Spinal cord (tissue), 10 donors: ENCODE data around the gene SLC7A6OS. TPM values are rescaled to one million over a fixed set of nuclear protein-coding genes. Genes with fewer than 3 reads are reported as not detected.

ENCODE experiments used
- DNase-seq, 6 donors: peaks; one replicate each; pipeline versions ENCODE4 v3.0.0 to v3.0.0-alpha.2; 2013 to 2015; ENCODE audit warnings: low spot score in 6 of 6, low read depth in 4 of 6
- H3K27ac ChIP-seq: one replicate; pipeline ENCODE4 v1.5.1; 2013; ENCODE audit warnings: low read depth, low read length, control low read depth
- H3K27me3 ChIP-seq: one replicate; pipeline ENCODE4 v1.6.1; 2013; ENCODE audit warnings: low read length; ENCODE audit not compliant: control insufficient read depth, insufficient read depth
- H3K36me3 ChIP-seq: one replicate; pipeline ENCODE4 v1.6.1; 2013; ENCODE audit warnings: low read length; ENCODE audit not compliant: control insufficient read depth, insufficient read depth
- H3K4me1 ChIP-seq: one replicate; pipeline ENCODE4 v1.6.1; 2013; ENCODE audit warnings: low read length; ENCODE audit not compliant: control insufficient read depth, insufficient read depth
- H3K4me3 ChIP-seq: one replicate; pipeline ENCODE4 v1.5.1; 2013; ENCODE audit warnings: low read depth, low read length, control low read depth
- H3K9me3 ChIP-seq: one replicate; pipeline ENCODE4 v1.6.1; 2013; ENCODE audit warnings: low read length; ENCODE audit not compliant: control insufficient read depth, insufficient read depth
- whole genome bisulfite sequencing: methylation state at CpG from one replicate; pipeline ENCODE4 v1.1.5; 2013; ENCODE audit warnings: missing lambda C conversion rate; ENCODE audit not compliant: insufficient coverage; 5-methylcytosine and 5-hydroxymethylcytosine counted together
- polyA plus RNA-seq, 2 donors: library from polyadenylated mRNA; unstranded; fragments of 120-200 nt; gene quantifications; one replicate each; pipeline ENCODE4 v1.2.1, GENCODE V29; 2013; ENCODE audit not compliant: insufficient read length in 2 of 2
- total RNA-seq, 2 donors: library from RNA; depleted of rRNA in 1 of 2; stranded (reverse); fragments of 120-200 nt in 1 of 2; fragments of >200 nt in 1 of 2; gene quantifications; one replicate each; pipeline versions ENCODE4 v1.2.3 to v1.2.4, GENCODE V29; 2013 to 2014
- donor health status: healthy.

SLC7A6OS gene
- total and polyA plus RNA-seq, 4 donors, result 13.4 to 23.0 (median 19.8) TPM

DNA sequence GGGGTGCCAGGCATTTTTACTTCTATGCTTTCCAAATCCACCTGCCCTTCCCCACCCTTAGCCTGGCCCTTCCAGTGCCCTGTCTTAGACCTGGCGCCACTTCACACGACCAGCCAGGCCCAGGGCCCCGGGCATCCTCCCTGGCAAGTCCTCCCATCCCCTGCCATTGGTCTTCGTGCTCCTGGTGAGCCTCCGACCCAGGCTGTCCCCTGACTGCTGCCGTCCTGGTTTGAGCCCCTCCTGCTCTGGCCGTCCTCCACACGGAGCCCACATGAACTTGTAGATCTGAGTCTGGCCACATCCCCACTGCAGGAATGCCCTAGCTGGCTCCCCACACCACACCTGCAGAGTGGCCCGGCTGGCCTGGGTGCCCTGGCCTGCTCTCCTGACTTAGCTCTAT is 44.1 kb upstream of the SLC7A6OS start:
- no peaks in the 10 kb centered on the region for H3K9me3 ChIP-seq
- peaks cover 12% of the 10 kb centered on the region for H3K4me1 ChIP-seq
- no peak for DNase-seq
- no peak overlapping the region for H3K4me3 ChIP-seq
- H3K27me3 ChIP-seq, result no peaks in the 10 kb centered on the region
- no peak overlapping the region for H3K27ac ChIP-seq
- WGBS, result 98% methylated on average over 9 of the region's 9 CpGs
- H3K36me3 ChIP-seq, result peaks cover 84% of the 10 kb centered on the region

DNA sequence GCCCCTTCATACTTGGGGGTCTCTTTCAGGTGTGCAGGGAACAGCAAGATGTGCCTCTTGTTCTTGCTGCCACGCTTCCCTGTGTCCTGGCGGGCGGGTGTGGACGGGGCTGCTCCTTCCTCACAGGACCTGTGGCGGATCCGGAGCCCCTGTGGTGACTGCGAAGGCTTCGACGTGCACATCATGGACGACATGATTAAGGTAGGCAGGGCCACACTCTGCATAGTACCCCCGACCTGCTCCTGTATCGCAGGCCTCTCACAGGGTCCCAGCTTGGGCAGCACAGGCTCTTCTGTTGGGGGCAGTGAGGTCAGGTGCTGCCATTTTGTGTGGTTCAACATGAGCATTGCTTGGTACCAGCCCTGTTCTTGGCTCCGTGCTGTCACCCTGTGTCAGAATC is 42.6 kb upstream of the SLC7A6OS start:
- H3K27me3 ChIP-seq, result no peaks in the 10 kb centered on the region
- 90% methylated on average over 12 of the region's 13 CpGs for WGBS
- peaks cover 13% of the 10 kb centered on the region for H3K4me1 ChIP-seq
- peaks cover 85% of the 10 kb centered on the region for H3K36me3 ChIP-seq
- no peak overlapping the region for H3K4me3 ChIP-seq
- H3K27ac ChIP-seq, result no peak overlapping the region
- no peak for DNase-seq
- H3K9me3 ChIP-seq, result no peaks in the 10 kb centered on the region

DNA sequence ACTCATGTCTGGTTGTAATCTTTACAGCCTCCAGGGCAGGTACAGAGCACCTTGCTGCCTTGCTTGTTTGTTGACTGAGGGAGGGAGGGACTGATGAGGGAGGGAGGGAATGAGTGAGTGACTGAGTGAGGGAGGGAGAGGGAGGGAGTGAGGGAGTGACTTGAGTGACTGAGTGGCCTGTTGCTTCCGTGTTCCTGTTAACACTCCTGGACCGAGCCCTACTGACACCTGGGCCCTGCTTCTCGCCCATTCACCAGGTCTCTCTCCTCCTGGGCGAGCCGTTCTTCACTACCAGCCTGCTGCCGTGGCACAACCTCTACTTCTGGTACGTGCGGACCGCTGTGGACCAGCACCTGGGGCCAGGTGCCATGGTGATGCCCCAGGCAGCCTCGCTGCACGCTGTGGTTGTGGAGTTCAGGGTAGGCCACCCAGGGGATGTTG is 41.3 kb upstream of the SLC7A6OS start:
- Histone ChIP-seq H3K4me1 (peaks cover 20% of the 10 kb centered on the region), H3K27ac (no peak overlapping the region), H3K27me3 (no peaks in the 10 kb centered on the region), H3K9me3 (no peaks in the 10 kb centered on the region), H3K4me3 (no peak overlapping the region), H3K36me3 (peaks cover 82% of the 10 kb centered on the region)
- no peak for DNase-seq
- 89% methylated on average over 8 of the region's 11 CpGs for WGBS

DNA sequence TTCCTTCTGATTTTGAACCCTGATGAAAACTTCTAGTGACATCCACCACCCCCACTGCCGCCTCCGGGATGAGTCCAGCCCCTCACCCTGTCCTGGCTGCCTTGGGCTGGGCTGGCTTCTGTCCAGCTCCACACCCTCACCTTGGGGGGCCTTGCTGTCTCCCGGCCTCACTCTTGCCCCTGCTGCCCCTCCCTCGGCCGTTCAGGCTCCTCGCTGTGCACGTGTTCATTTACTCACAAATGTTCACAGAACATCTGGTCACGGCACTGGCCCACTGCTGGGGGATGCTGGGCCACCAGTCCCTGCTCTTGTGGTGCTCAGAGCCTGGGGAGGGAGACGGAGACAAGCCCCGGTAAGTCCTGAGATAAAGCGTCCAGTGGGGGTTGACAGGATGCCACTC is 40.7 kb upstream of the SLC7A6OS start:
- Histone ChIP-seq H3K4me1 (peaks cover 20% of the 10 kb centered on the region), H3K36me3 (peaks cover 82% of the 10 kb centered on the region), H3K4me3 (no peak overlapping the region), H3K27ac (no peak overlapping the region), H3K9me3 (no peaks in the 10 kb centered on the region), H3K27me3 (no peaks in the 10 kb centered on the region)
- no peak for DNase-seq
- 84% methylated on average over 11 of the region's 11 CpGs for WGBS

DNA sequence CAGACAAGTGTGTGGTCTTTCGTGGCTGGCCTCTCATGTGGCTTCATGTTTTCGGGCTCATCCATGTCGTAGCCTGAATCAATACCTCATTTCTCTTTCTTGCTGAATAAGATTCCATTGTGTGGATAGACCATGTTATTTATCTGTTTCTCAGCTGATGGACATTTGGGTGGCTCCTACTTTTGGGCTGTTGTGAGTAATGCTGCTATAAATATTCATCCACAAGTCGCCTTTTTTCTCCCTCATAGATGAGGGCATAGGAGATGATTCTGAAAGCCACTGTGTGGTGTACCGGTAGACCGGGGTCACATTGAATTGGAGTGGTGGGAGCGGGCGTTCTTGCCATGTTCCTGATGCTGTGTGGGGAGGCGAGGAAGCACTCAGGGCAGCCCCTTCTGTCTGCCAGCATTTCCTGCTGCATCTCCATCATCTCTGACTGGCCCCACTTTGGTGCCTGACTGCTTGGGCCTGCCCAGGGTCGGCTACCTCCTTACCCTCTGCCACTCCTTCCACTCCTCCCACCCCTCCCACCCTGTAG is 40.1 kb upstream of the SLC7A6OS start:
- peaks cover 82% of the 10 kb centered on the region for H3K36me3 ChIP-seq
- 82% methylated on average over 6 of the region's 10 CpGs for WGBS
- H3K27ac ChIP-seq, result no peak overlapping the region
- H3K9me3 ChIP-seq, result no peaks in the 10 kb centered on the region
- H3K4me3 ChIP-seq, result no peak overlapping the region
- no peaks in the 10 kb centered on the region for H3K27me3 ChIP-seq
- DNase-seq, result no peak
- H3K4me1 ChIP-seq, result peaks cover 15% of the 10 kb centered on the region

DNA sequence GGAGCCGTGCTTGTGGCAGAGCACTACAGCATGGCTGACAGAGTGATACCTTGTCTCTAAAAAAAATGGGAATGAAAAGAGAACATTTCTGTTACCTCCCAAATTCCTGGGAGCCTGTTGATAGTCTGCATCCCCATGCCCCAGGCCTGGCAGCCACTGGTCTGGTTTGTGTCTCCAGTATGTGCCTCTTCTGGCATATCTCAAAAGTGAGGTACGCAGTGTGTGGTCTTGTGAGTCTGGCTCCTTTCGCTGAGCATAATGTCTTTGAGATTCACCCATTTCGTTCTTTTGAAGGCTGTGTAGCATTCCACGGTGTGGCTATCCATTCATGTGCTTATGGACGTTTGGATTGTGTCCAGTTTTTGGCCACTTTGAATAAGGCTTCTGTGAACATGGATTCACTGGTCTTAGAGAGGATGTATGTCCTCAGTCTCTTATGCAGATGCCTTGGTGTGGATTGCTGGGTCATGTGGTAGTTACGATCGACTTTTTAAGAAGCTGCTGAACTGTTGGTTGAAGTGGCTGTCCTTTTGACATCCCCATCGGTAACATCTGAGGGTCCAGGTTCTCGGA is 39.2 kb upstream of the SLC7A6OS start:
- Histone ChIP-seq H3K27ac (no peak overlapping the region), H3K4me1 (peaks cover 9% of the 10 kb centered on the region), H3K9me3 (no peaks in the 10 kb centered on the region), H3K4me3 (no peak overlapping the region), H3K27me3 (no peaks in the 10 kb centered on the region), H3K36me3 (peaks cover 79% of the 10 kb centered on the region)
- WGBS, result 76% methylated on average over 9 of the region's 10 CpGs
- DNase-seq, result no peak

DNA sequence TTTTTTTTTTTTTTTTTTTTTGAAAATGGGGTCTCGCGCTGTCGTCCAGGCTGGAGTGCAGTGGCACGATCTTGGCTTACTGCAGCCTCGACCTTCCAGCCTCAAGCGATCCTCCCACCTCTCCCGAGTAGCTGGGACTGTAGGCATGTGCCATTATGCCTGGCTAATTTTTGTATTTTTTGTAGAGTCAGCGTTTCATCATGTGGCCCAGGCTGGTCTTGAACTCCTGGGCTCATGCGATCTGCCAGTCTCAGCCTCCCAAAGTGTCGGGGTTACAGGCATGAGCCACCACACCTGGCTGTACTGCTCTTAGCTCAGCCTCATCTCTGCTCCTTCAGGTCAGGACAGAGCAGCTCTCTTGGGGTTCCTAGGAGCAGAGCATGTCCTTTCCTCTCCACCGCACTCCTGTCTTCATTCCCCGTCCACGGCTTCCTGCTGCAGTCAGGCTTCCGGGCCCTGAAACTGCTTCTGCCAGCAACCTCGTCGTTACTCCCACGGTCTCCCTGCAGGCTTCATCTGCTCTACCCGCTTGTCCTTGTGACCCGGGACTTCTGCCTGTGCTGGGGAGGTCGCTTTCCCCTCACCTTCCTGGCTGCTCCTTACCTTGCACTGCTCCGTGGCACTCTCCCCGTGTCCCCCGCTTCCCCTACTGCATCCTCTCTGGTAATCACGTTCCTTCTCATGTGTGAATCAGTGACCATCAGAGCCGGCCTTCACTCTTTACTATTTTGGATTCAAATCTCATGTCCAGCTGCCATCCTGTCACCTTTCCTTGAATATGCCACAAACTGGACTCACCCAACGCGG is 38.1 kb upstream of the SLC7A6OS start:
- DNase-seq, result no peak
- peaks cover 73% of the 10 kb centered on the region for H3K36me3 ChIP-seq
- WGBS, result 92% methylated on average over 25 of the region's 27 CpGs
- H3K27ac ChIP-seq, result no peak overlapping the region
- no peaks in the 10 kb centered on the region for H3K9me3 ChIP-seq
- no peak overlapping the region for H3K4me3 ChIP-seq
- H3K27me3 ChIP-seq, result no peaks in the 10 kb centered on the region
- H3K4me1 ChIP-seq, result peaks cover 9% of the 10 kb centered on the region

DNA sequence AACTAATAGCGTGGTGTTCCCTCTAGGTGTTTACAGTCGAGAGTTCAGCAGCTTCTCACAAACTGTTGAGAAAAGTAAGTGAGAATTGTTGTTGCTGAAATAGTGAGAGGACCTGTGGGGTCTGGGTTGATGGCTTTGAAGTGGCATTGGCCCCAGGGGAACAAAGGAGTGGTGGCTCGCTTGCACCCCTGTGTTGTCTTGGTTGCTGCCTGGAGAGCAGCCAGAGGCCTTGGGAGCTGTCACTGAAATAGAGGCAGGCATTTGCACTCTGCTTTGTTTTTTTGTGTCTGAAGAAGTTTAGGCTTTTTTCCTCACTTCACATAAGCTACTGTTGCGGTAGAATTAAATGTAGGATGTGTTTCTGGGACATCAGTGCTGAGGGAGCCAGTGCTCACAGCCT is 36.9 kb upstream of the SLC7A6OS start:
- Histone ChIP-seq H3K4me1 (peaks cover 9% of the 10 kb centered on the region), H3K27ac (no peak overlapping the region), H3K27me3 (no peaks in the 10 kb centered on the region), H3K36me3 (peaks cover 74% of the 10 kb centered on the region), H3K9me3 (no peaks in the 10 kb centered on the region), H3K4me3 (no peak overlapping the region)
- no peak for DNase-seq
- 45% methylated on average over 4 of the region's 4 CpGs for WGBS

DNA sequence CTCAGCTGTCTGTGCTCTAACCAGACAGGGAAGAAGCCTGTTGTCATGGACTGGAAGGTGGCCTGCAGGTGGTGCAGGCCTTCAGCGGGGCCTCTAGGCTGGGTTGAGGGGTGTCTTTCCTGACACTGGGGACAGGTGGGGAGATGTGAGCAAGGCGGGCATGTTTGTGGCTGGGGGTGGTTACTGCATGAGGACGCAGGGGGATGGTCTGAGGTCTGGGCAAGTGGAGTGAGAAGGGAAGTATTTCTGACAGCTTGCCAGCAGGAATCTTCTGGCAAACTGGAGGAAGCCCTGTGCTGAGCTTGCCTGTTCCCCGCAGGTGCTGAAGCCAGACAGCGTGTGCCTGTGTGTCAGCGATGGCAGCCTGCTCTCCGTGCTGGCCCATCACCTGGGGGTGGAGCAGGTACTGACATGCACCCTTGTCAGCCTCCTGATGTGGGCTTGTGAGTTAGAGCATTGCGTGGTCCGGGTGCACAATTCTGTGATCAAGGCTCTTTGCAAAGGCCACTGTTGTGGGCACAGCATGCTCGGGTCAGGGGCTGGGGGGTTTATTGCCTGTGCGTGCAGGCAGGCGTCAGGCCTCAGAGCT is 36.2 kb upstream of the SLC7A6OS start:
- Histone ChIP-seq H3K4me1 (peaks cover 9% of the 10 kb centered on the region), H3K36me3 (peaks cover 76% of the 10 kb centered on the region), H3K27ac (no peak overlapping the region), H3K4me3 (no peak overlapping the region), H3K9me3 (no peaks in the 10 kb centered on the region), H3K27me3 (no peaks in the 10 kb centered on the region)
- WGBS, result 87% methylated on average over 12 of the region's 12 CpGs
- DNase-seq, result no peak
